Adrenal gland (tissue), 5 donors: ENCODE results near the gene BCL2L1.

Experiments
- CTCF ChIP-seq, 6 experiments: fragments of 450-650 bp in 4 of 6; fragments of 200-600 bp in 2 of 6; sonication (generic) in 1 of 6; IDR thresholded peaks; 1 replicate in 5 of 6; 2 replicates in 1 of 6; pipeline versions ENCODE4 v1.5.1 to v1.8.0; 2016 to 2021; ENCODE audit warnings: antibody characterized with exemption in 6 of 6, mild to moderate bottlenecking in 2 of 6, moderate library complexity in 1 of 6
- POLR2A ChIP-seq, 2 donors: fragments of 450-650 bp; IDR thresholded peaks; one replicate each; pipeline ENCODE4 v1.6.1; 2017; ENCODE audit warnings: antibody characterized with exemption in 2 of 2, mild to moderate bottlenecking in 2 of 2, moderate library complexity in 1 of 2
- donor health status: DM: no; HTN: no; CAD: no.

GRCh38 chr20:31662372-31662854 is 60.3 kb downstream of the BCL2L1 start:
- TF ChIP-seq CTCF (IDR thresholded peaks at IDR 0.05) (no peak), POLR2A (IDR thresholded peaks at IDR 0.05) (no peak)
